Endothelial cell of umbilical vein (primary cell): ENCODE data around the gene CRISPLD2. TPM values are rescaled to one million over a fixed set of nuclear protein-coding genes. Genes with fewer than 3 reads are reported as not detected.
"Not testable (repeated sequence)": the region's sequence is repeated elsewhere in the genome, so short reads cannot be mapped to it uniquely, and the experiment has no call there.

Experiments
- BruUV-seq: library from RNA; stranded (reverse); fragments of 400-500 nt; replicated peaks from 2 replicates; lab custom pipeline; 2021; lab: Mats Ljungman, UMichigan
- CTCF ChIA-PET: fragments of 300-600, 350-600 bp; sonication (Branson Sonifier 250); formaldehyde crosslinking; loops from one replicate; lab custom pipeline; 2021; ENCODE audit warnings: antibody characterized with exemption, inconsistent platforms; lab: Charles Lee
- POLR2A ChIA-PET: fragments of 300-600, 350-600 bp; sonication (Branson Sonifier 250); formaldehyde crosslinking; loops from one replicate; lab custom pipeline; 2021; ENCODE audit warnings: antibody characterized with exemption, inconsistent platforms; lab: Charles Lee
- DNase-seq: peaks from one replicate; pipeline ENCODE4 v3.0.0-alpha.2; 2011; ENCODE audit warnings: low read depth, low spot score
- FAIRE-seq: peaks from 2 replicates; lab custom pipeline; 2011; peaks lifted over from hg19 to GRCh38; lab: Jason Lieb, UNC
- H2AFZ ChIP-seq: 2 replicates; pipeline ENCODE4 v1.6.0; 2012; ENCODE audit warnings: low read depth, low read length, control low read depth, inconsistent platforms
- H3K27ac ChIP-seq: 2 replicates; pipeline ENCODE4 v1.5.1; 2011; ENCODE audit warnings: low read depth, mild to moderate bottlenecking, control low read depth, low read length, moderate library complexity; ENCODE audit not compliant: insufficient read depth
- H3K27me3 ChIP-seq, 2 experiments: 2 replicates each; pipeline versions ENCODE4 v1.6.0 to v1.6.1; 2011; ENCODE audit warnings: low read length in 2 of 2, mixed read lengths in 1 of 2; ENCODE audit not compliant: control insufficient read depth in 2 of 2, insufficient read depth in 2 of 2
- H3K36me3 ChIP-seq, 2 experiments: 2 replicates in 1 of 2; 3 replicates in 1 of 2; pipeline ENCODE4 v1.5.1; 2011; ENCODE audit warnings: low read length in 2 of 2, mild to moderate bottlenecking in 1 of 2, moderate library complexity in 1 of 2; ENCODE audit not compliant: control insufficient read depth in 2 of 2, insufficient read depth in 2 of 2; ENCODE audit errors: extremely low read depth in 1 of 2
- H3K4me1 ChIP-seq: 3 replicates; pipeline ENCODE4 v1.5.1; 2011; ENCODE audit warnings: mild to moderate bottlenecking, low read length; ENCODE audit not compliant: control insufficient read depth, insufficient read depth; ENCODE audit errors: extremely low read depth
- H3K4me2 ChIP-seq: 2 replicates; pipeline ENCODE4 v1.6.1; 2011; ENCODE audit warnings: low read length, control low read depth, mixed read lengths; ENCODE audit not compliant: insufficient read depth
- H3K4me3 ChIP-seq, 3 experiments: fragments of 200-600 bp in 1 of 3; sonication (generic), shearing (Covaris generic) in 1 of 3; replicated peaks in 1 of 3; 2 replicates each; pipeline ENCODE4 v1.5.1; 2011 to 2016; ENCODE audit warnings: control low read depth in 3 of 3, low read length in 3 of 3, mild to moderate bottlenecking in 2 of 3, inconsistent platforms in 1 of 3, low read depth in 1 of 3, moderate library complexity in 1 of 3; ENCODE audit not compliant: insufficient read depth in 1 of 3
- H3K79me2 ChIP-seq: 2 replicates; pipeline ENCODE4 v1.6.0; 2012; ENCODE audit warnings: low read length, inconsistent platforms; ENCODE audit not compliant: control insufficient read depth, insufficient read depth
- H3K9ac ChIP-seq: replicated peaks from 2 replicates; pipeline ENCODE3; 2011; ENCODE audit warnings: low read length, control low read depth; ENCODE audit not compliant: insufficient read depth; ENCODE audit errors: extremely low read depth
- H3K9me1 ChIP-seq: replicated peaks from 3 replicates; pipeline ENCODE4 v1.6.0; 2011; ENCODE audit warnings: mild to moderate bottlenecking, low read length; ENCODE audit not compliant: control insufficient read depth, insufficient read depth; ENCODE audit errors: extremely low read depth
- H3K9me3 ChIP-seq: replicated peaks from 2 replicates; pipeline ENCODE4 v1.5.1; 2012; ENCODE audit warnings: low read length, inconsistent platforms; ENCODE audit not compliant: control insufficient read depth, insufficient read depth
- H4K20me1 ChIP-seq: replicated peaks from 2 replicates; pipeline ENCODE3; 2011; ENCODE audit warnings: mild to moderate bottlenecking, low read length; ENCODE audit not compliant: control insufficient read depth, insufficient read depth; ENCODE audit errors: extremely low read depth
- dilution Hi-C: fragments of 300-500 bp; cut with MboI; formaldehyde crosslinking; loops from one replicate; pipeline ENCODE4 v1.15.0; 2019; ENCODE audit warnings: low sequenced_read_pairs; ENCODE audit not compliant: extremely low pct_ligation_motif_present
- intact Hi-C: fragments of 100-400 bp; cut with micrococcal nuclease; formaldehyde crosslinking; loops from one replicate; pipeline ENCODE4 v1.10.0; 2022
- polyA plus RNA-seq, 4 experiments: library from polyadenylated mRNA; depleted of rRNA in 3 of 4; stranded (reverse) in 3 of 4; unstranded in 1 of 4; fragments of >200 nt; gene quantifications; 2 replicates each; pipeline versions ENCODE4 v1.2.1 to v1.2.3, GENCODE V29; 2011 to 2012; ENCODE audit warnings: missing spikeins in 1 of 4
- total RNA-seq: library from RNA; stranded (reverse); gene quantifications from 2 replicates; pipeline ENCODE4 v1.2.3, GENCODE V29; 2021

Gene CRISPLD2
- total and polyA plus RNA-seq, 2 donors (not counting 3 experiments of a cell fraction or from before 2014, with no cell fraction given), result 0.14 to 0.73 TPM

GRCh38 chr16:84856203-84856581 lies 36.4 kb downstream of the CRISPLD2 start:
- dilution Hi-C loops, H3K9me1 ChIP-seq, FAIRE-seq, H3K36me3 ChIP-seq, POLR2A ChIA-PET, H3K27me3 ChIP-seq, H4K20me1 ChIP-seq, H3K9ac ChIP-seq, H3K9me3 ChIP-seq, BruUV-seq, H3K4me1 ChIP-seq, H3K4me2 ChIP-seq, H3K27ac ChIP-seq, DNase-seq, intact Hi-C loops, H3K4me3 ChIP-seq, H3K79me2 ChIP-seq, H2AFZ ChIP-seq: not testable (repeated sequence)
- CTCF ChIA-PET, result interaction anchor here (0.7 to 1.3 kb wide), 2 partner anchors 10 to 96 kb away, joined by 3 read pairs; no protein-coding TSS in a partner anchor

- BruUV-seq, CTCF ChIA-PET: not testable (repeated sequence)
Observed at GRCh38 chr16:84856811-84857210, 37.0 kb downstream of the CRISPLD2 start.

More at GRCh38 chr16:84856811-84857210, 37.0 kb downstream of the CRISPLD2 start:
- H3K4me2 ChIP-seq, intact Hi-C loops, H3K27ac ChIP-seq, DNase-seq, H3K79me2 ChIP-seq, FAIRE-seq, H3K4me3 ChIP-seq, POLR2A ChIA-PET, H3K9me3 ChIP-seq, H3K9ac ChIP-seq, H3K36me3 ChIP-seq, H4K20me1 ChIP-seq, H3K4me1 ChIP-seq, H2AFZ ChIP-seq, H3K9me1 ChIP-seq, H3K27me3 ChIP-seq, dilution Hi-C loops: not testable (repeated sequence)
